Keratinocyte (primary cell): ENCODE measurements around the gene SCFD2. TPM values are rescaled to one million over a fixed set of nuclear protein-coding genes. Genes with fewer than 3 reads are reported as not detected.

Experiments
- DNase-seq: peaks from one replicate; pipeline ENCODE4 v3.0.0-alpha.2; 2011; ENCODE audit warnings: low read depth, missing footprints, low spot score
- FAIRE-seq: peaks from 2 replicates; lab custom pipeline; 2011; peaks lifted over from hg19 to GRCh38; lab: Jason Lieb, UNC
- H2AFZ ChIP-seq: 2 replicates; pipeline ENCODE4 v1.6.0; 2012; ENCODE audit warnings: low read length, control low read depth, inconsistent platforms; ENCODE audit not compliant: control insufficient read depth
- H3K27ac ChIP-seq: 2 replicates; pipeline ENCODE4 v1.5.1; 2011; ENCODE audit warnings: low read length; ENCODE audit not compliant: control insufficient read depth, insufficient read depth
- H3K27me3 ChIP-seq: 3 replicates; pipeline ENCODE4 v1.6.0; 2011; ENCODE audit warnings: low read length; ENCODE audit not compliant: control insufficient read depth, insufficient read depth; ENCODE audit errors: extremely low read depth
- H3K36me3 ChIP-seq, 2 experiments: 2 replicates in 1 of 2; 3 replicates in 1 of 2; pipeline ENCODE4 v1.5.1; 2011; ENCODE audit warnings: low read length in 2 of 2, mild to moderate bottlenecking in 1 of 2; ENCODE audit not compliant: control insufficient read depth in 2 of 2, insufficient read depth in 2 of 2; ENCODE audit errors: extremely low read depth in 1 of 2
- H3K4me1 ChIP-seq: 3 replicates; pipeline ENCODE4 v1.5.1; 2011; ENCODE audit warnings: low read length; ENCODE audit not compliant: control insufficient read depth, insufficient read depth; ENCODE audit errors: extremely low read depth
- H3K4me2 ChIP-seq: 3 replicates; pipeline ENCODE4 v1.6.0; 2011; ENCODE audit warnings: low read depth, low read length; ENCODE audit not compliant: control insufficient read depth, insufficient read depth; ENCODE audit errors: extremely low read depth
- H3K4me3 ChIP-seq, 3 experiments: fragments of 200-600 bp in 1 of 3; sonication (generic) in 1 of 3; 2 replicates in 2 of 3; 3 replicates in 1 of 3; pipeline ENCODE4 v1.5.1; 2011 to 2016; ENCODE audit warnings: low read length in 3 of 3, mild to moderate bottlenecking in 3 of 3, control low read depth in 2 of 3, inconsistent platforms in 1 of 3, low read depth in 1 of 3, mixed read lengths in 1 of 3, mixed run types in 1 of 3, moderate library complexity in 1 of 3; ENCODE audit not compliant: control insufficient read depth in 2 of 3, insufficient read depth in 2 of 3; ENCODE audit errors: extremely low read depth in 1 of 3
- H3K79me2 ChIP-seq: 2 replicates; pipeline ENCODE4 v1.6.0; 2012; ENCODE audit warnings: low read length; ENCODE audit not compliant: control insufficient read depth, insufficient read depth
- H3K9ac ChIP-seq: 3 replicates; pipeline ENCODE4 v1.6.0; 2011; ENCODE audit warnings: low read length; ENCODE audit not compliant: control insufficient read depth, insufficient read depth; ENCODE audit errors: extremely low read depth
- H3K9me1 ChIP-seq: 3 replicates; pipeline ENCODE4 v1.6.0; 2011; ENCODE audit warnings: low read length; ENCODE audit not compliant: control insufficient read depth, insufficient read depth; ENCODE audit errors: extremely low read depth
- H3K9me3 ChIP-seq: 2 replicates; pipeline ENCODE4 v1.5.1; 2012; ENCODE audit warnings: low read depth, low read length; ENCODE audit not compliant: control insufficient read depth
- H4K20me1 ChIP-seq: 3 replicates; pipeline ENCODE4 v1.6.0; 2011; ENCODE audit warnings: low read length; ENCODE audit not compliant: control insufficient read depth, insufficient read depth; ENCODE audit errors: extremely low read depth
- EZH2 ChIP-seq: IDR thresholded peaks from one replicate; pipeline ENCODE4 v1.6.1; 2012; ENCODE audit warnings: inconsistent platforms, mild to moderate bottlenecking, low read length, moderate library complexity
- dilution Hi-C: fragments of 300-500 bp; cut with MboI; formaldehyde crosslinking; loops from one replicate; pipeline ENCODE4 v1.7.0; 2020; ENCODE audit warnings: low sequenced_read_pairs; ENCODE audit not compliant: extremely low pct_ligation_motif_present
- polyA plus RNA-seq, 5 experiments: library from polyadenylated mRNA; depleted of rRNA in 3 of 5; stranded (reverse) in 3 of 5; stranded (forward) in 1 of 5; unstranded in 1 of 5; fragments of >200 nt; gene quantifications; 1 replicate in 1 of 5; 2 replicates in 3 of 5; 3 replicates in 1 of 5; pipeline versions ENCODE4 v1.2.1 to v1.2.3, GENCODE V29; 2011 to 2012; ENCODE audit warnings: missing spikeins in 2 of 5, low read depth in 1 of 5, low replicate concordance in 1 of 5
- TF ChIP-seq, protein P1 (sequence below), 3 experiments: IDR thresholded peaks in 1 of 3; conservative IDR thresholded peaks in 1 of 3; optimal IDR thresholded peaks in 1 of 3; 2 replicates in 2 of 3; 3 replicates in 1 of 3; pipeline versions ENCODE3 to v1.5.1; 2011; ENCODE audit warnings: low read length in 3 of 3, mild to moderate bottlenecking in 3 of 3, moderate library complexity in 2 of 3, control low read depth in 1 of 3, inconsistent platforms in 1 of 3; ENCODE audit not compliant: insufficient read depth in 2 of 3; ENCODE audit errors: extremely low read depth in 1 of 3

SCFD2 gene
- polyA plus RNA-seq, 1 donor (not counting 4 experiments of a cell fraction or from before 2014, with no cell fraction given): 13.9 TPM

DNA sequence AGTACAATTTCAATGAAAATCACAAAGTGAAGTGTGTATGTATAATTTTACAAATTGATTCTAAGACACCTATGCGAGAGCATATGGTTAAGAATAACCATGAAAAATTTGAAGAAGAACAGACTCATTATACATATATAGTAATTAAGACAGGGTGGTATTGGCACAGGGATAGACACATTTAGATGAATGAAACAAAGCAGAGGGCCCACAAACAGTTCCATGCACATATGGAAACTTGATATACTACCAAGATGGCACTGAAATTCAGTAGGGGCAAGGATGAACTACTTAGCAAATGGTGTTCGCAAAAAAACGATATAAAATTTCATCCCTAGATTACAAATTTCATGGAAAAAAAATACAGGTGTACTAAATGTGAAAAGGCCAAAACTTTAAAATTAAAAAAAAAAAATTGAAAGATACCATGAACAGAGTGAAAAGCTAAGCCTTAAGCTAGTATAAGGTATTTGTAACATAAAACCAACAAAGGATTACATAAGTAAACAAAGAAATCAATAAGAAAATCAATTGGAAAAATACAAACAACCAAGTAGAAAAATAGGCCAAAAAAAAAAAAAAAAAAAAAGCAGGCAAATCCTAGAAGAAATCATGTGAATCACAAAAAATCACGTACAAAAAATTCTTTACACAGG, 418.3 kb downstream of the SCFD2 start:
- Histone ChIP-seq H3K9ac (no peak overlapping the region), H3K4me1 (peaks cover 2% of the 10 kb centered on the region), H3K27me3 (no peaks in the 10 kb centered on the region), H2AFZ (no peak overlapping the region), H3K36me3 (no peaks in the 10 kb centered on the region), H3K9me3 (no peaks in the 10 kb centered on the region), H3K4me2 (no peak overlapping the region), H3K27ac (no peak overlapping the region), H3K9me1 (no peaks in the 10 kb centered on the region), H4K20me1 (no peaks in the 10 kb centered on the region), H3K79me2 (no peaks in the 10 kb centered on the region), H3K4me3 (no peak overlapping the region)
- DNase-seq: no peak
- dilution Hi-C loops: no loop called here
- TF ChIP-seq, protein P1, sequence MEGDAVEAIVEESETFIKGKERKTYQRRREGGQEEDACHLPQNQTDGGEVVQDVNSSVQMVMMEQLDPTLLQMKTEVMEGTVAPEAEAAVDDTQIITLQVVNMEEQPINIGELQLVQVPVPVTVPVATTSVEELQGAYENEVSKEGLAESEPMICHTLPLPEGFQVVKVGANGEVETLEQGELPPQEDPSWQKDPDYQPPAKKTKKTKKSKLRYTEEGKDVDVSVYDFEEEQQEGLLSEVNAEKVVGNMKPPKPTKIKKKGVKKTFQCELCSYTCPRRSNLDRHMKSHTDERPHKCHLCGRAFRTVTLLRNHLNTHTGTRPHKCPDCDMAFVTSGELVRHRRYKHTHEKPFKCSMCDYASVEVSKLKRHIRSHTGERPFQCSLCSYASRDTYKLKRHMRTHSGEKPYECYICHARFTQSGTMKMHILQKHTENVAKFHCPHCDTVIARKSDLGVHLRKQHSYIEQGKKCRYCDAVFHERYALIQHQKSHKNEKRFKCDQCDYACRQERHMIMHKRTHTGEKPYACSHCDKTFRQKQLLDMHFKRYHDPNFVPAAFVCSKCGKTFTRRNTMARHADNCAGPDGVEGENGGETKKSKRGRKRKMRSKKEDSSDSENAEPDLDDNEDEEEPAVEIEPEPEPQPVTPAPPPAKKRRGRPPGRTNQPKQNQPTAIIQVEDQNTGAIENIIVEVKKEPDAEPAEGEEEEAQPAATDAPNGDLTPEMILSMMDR (optimal IDR thresholded peaks at IDR 0.05 in 1 of 3, IDR thresholded peaks at IDR 0.05 in 1 of 3, conservative IDR thresholded peaks at IDR 0.05 in 1 of 3; ENCODE audit: extremely low read depth in 1 of 3, insufficient read depth in 2 of 3, low read length in 3 of 3): no peak
- no peak for TF ChIP-seq EZH2
- FAIRE-seq: no peak

DNA sequence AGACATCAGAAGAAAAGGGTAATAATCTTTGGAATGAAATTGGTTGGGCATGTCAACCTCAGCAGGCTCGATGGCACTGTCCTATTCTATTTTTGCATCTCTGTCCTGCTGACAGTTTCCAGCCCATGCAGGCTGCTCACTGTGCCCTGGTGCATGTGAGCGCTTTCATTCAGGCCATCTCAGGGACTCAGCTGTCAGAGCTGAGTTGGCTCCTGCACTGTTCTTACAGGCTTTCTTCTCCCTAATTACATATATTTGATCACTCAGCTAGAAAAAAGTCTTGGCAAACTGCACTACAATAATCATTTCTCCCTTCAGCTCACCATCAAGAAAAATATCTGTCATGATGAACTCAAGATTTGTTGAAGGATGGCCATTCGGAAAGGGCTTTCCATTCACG, 419.0 kb downstream of the SCFD2 start:
- no peak for DNase-seq
- Histone ChIP-seq H3K27me3 (no peaks in the 10 kb centered on the region), H3K9me3 (no peaks in the 10 kb centered on the region), H3K36me3 (no peaks in the 10 kb centered on the region), H3K27ac (no peak overlapping the region), H3K9me1 (no peaks in the 10 kb centered on the region), H2AFZ (no peak overlapping the region), H3K4me3 (no peak overlapping the region), H4K20me1 (no peaks in the 10 kb centered on the region), H3K4me2 (no peak overlapping the region), H3K79me2 (no peaks in the 10 kb centered on the region), H3K9ac (no peak overlapping the region), H3K4me1 (peaks cover 2% of the 10 kb centered on the region)
- TF ChIP-seq, protein P1 (optimal IDR thresholded peaks at IDR 0.05 in 1 of 3, IDR thresholded peaks at IDR 0.05 in 1 of 3, conservative IDR thresholded peaks at IDR 0.05 in 1 of 3; ENCODE audit: extremely low read depth in 1 of 3, insufficient read depth in 2 of 3, low read length in 3 of 3): no peak
- TF ChIP-seq EZH2: no peak
- FAIRE-seq: no peak
- dilution Hi-C loops: no loop called here
